Neuronal stem cell (in vitro differentiated cells): ENCODE results near the gene NHS.

Experiments
- DNase-seq: peaks from one replicate; pipeline ENCODE4 v3.0.0-alpha.2; 2013; ENCODE audit warnings: low spot score
- H2AFZ ChIP-seq: one replicate; pipeline ENCODE4 v1.6.1; 2013; ENCODE audit warnings: mild to moderate bottlenecking, low read length, inconsistent platforms
- H2AK5ac ChIP-seq: 2 replicates; pipeline ENCODE4 v1.6.1; 2013; ENCODE audit warnings: low read depth, mild to moderate bottlenecking, inconsistent platforms, low read length, moderate library complexity, mixed read lengths
- H2BK120ac ChIP-seq: 2 replicates; pipeline ENCODE4 v1.6.1; 2013; ENCODE audit warnings: low read depth, mild to moderate bottlenecking, inconsistent platforms, low read length, moderate library complexity, mixed read lengths
- H2BK12ac ChIP-seq: one replicate; pipeline ENCODE4 v1.6.1; 2013; ENCODE audit warnings: low read length, inconsistent platforms
- H2BK15ac ChIP-seq: 2 replicates; pipeline ENCODE4 v1.6.1; 2013; ENCODE audit warnings: mild to moderate bottlenecking, low read length, inconsistent platforms, mixed read lengths
- H2BK5ac ChIP-seq: one replicate; pipeline ENCODE4 v1.6.1; 2013; ENCODE audit warnings: inconsistent platforms, mild to moderate bottlenecking, low read length, moderate library complexity
- H3K14ac ChIP-seq: one replicate; pipeline ENCODE4 v1.6.1; 2013; ENCODE audit warnings: low read length, inconsistent platforms
- H3K18ac ChIP-seq: 2 replicates; pipeline ENCODE4 v1.6.1; 2013; ENCODE audit warnings: low read length, inconsistent platforms
- H3K23ac ChIP-seq: 2 replicates; pipeline ENCODE4 v1.6.1; 2013; ENCODE audit warnings: low read depth, mild to moderate bottlenecking, mixed read lengths, low read length, inconsistent platforms; ENCODE audit not compliant: poor library complexity
- H3K27ac ChIP-seq: replicated peaks from 3 replicates; pipeline ENCODE4 v1.5.1; 2013; ENCODE audit warnings: low read length, inconsistent platforms
- H3K27me3 ChIP-seq, 3 experiments: 2 replicates each; pipeline ENCODE4 v1.6.1; 2013; ENCODE audit warnings: low read length in 3 of 3, mild to moderate bottlenecking in 2 of 3, inconsistent platforms in 1 of 3, low read depth in 1 of 3, mixed read lengths in 1 of 3, moderate library complexity in 1 of 3; ENCODE audit not compliant: control insufficient read depth in 3 of 3, insufficient read depth in 3 of 3
- H3K36me3 ChIP-seq, 2 donors: replicated peaks in 1 of 2; 2 replicates each; pipeline ENCODE4 v1.6.1; 2013; ENCODE audit warnings: low read length in 2 of 2; ENCODE audit not compliant: control insufficient read depth in 2 of 2, insufficient read depth in 2 of 2
- H3K4ac ChIP-seq: 2 replicates; pipeline ENCODE4 v1.6.1; 2013; ENCODE audit warnings: inconsistent platforms, mild to moderate bottlenecking, low read length, moderate library complexity
- H3K4me1 ChIP-seq, 2 donors: 1 replicate in 1 of 2; 2 replicates in 1 of 2; pipeline ENCODE4 v1.6.1; 2013; ENCODE audit warnings: low read length in 2 of 2, low read depth in 1 of 2; ENCODE audit not compliant: control insufficient read depth in 2 of 2, insufficient read depth in 1 of 2
- H3K4me2 ChIP-seq: one replicate; pipeline ENCODE4 v1.6.1; 2013; ENCODE audit warnings: mild to moderate bottlenecking, low read length, inconsistent platforms; ENCODE audit not compliant: insufficient read depth, poor library complexity, severe bottlenecking
- H3K4me3 ChIP-seq, 2 donors: 2 replicates each; pipeline ENCODE4 v1.5.1; 2013; ENCODE audit warnings: low read length in 2 of 2, mild to moderate bottlenecking in 2 of 2, inconsistent platforms in 1 of 2, moderate library complexity in 1 of 2
- H3K79me1 ChIP-seq: one replicate; pipeline ENCODE4 v1.6.1; 2013; ENCODE audit warnings: low read depth, mild to moderate bottlenecking, inconsistent platforms, low read length, moderate library complexity
- H3K9ac ChIP-seq: one replicate; pipeline ENCODE4 v1.6.1; 2013; ENCODE audit warnings: mild to moderate bottlenecking, low read depth, low read length, inconsistent platforms; ENCODE audit not compliant: poor library complexity
- H3K9me3 ChIP-seq, 2 donors: replicated peaks in 1 of 2; 2 replicates each; pipeline versions ENCODE3 to v1.6.1; 2013; ENCODE audit warnings: low read length in 2 of 2, mild to moderate bottlenecking in 2 of 2, inconsistent platforms in 1 of 2, low read depth in 1 of 2, mixed read lengths in 1 of 2, moderate library complexity in 1 of 2; ENCODE audit not compliant: control insufficient read depth in 2 of 2, insufficient read depth in 1 of 2
- H4K8ac ChIP-seq: one replicate; pipeline ENCODE4 v1.6.1; 2013; ENCODE audit warnings: low read depth, mild to moderate bottlenecking, inconsistent platforms, low read length, moderate library complexity
- H4K91ac ChIP-seq: one replicate; pipeline ENCODE4 v1.6.1; 2013; ENCODE audit warnings: low read length, low read depth, mild to moderate bottlenecking, inconsistent platforms; ENCODE audit not compliant: poor library complexity
- WGBS, 2 donors: extraction: QIAGEN DNeasy Blood & Tissue Kit; methylation state at CpG; one replicate each; pipeline ENCODE4 v1.1.7; 2013; ENCODE audit warnings: missing lambda C conversion rate in 2 of 2, mixed read lengths in 1 of 2; ENCODE audit not compliant: insufficient read length in 2 of 2, insufficient replicate concordance in 1 of 2; ENCODE audit errors: extremely low coverage in 2 of 2; 5-methylcytosine and 5-hydroxymethylcytosine counted together

NHS gene

GRCh38 chrX:17617806-17618205 is 242.8 kb downstream of the NHS start:
- Histone ChIP-seq H2BK12ac (no peak overlapping the region), H2BK5ac (no peak overlapping the region), H3K27me3 (peaks cover 0 to 4% (median 0%) of the 10 kb centered on the region in 3 experiments), H3K14ac (no peak overlapping the region), H3K4ac (no peak overlapping the region), H3K36me3 (no peaks in the 10 kb centered on the region), H3K23ac (no peak overlapping the region), H3K4me1 (peaks cover 0 to 11% of the 10 kb centered on the region in 2 donors), H3K9me3 (no peaks in the 10 kb centered on the region), H2BK120ac (no peak overlapping the region), H3K9ac (no peak overlapping the region), H3K4me3 (no peak overlapping the region), H2AK5ac (no peak overlapping the region), H2AFZ (no peak overlapping the region), H4K91ac (no peak overlapping the region), H3K27ac (no peak overlapping the region), H3K4me2 (no peak overlapping the region), H3K18ac (no peak overlapping the region), H4K8ac (no peak overlapping the region), H2BK15ac (no peak overlapping the region), H3K79me1 (no peaks in the 10 kb centered on the region)
- WGBS, 2 donors: no CpG with 5 or more reads among the region's 3 CpGs
- DNase-seq: no peak

GRCh38 chrX:17621566-17622270 is 246.7 kb downstream of the NHS start:
- Histone ChIP-seq H3K14ac (no peak overlapping the region), H4K91ac (no peak overlapping the region), H2BK120ac (no peak overlapping the region), H3K27ac (no peak overlapping the region), H4K8ac (no peak overlapping the region), H3K9ac (no peak overlapping the region), H2BK5ac (no peak overlapping the region), H3K9me3 (no peaks in the 10 kb centered on the region), H3K36me3 (no peaks in the 10 kb centered on the region), H2BK15ac (no peak overlapping the region), H3K79me1 (no peaks in the 10 kb centered on the region), H3K4me2 (no peak overlapping the region), H2AFZ (no peak overlapping the region), H3K4me3 (no peak overlapping the region), H3K23ac (no peak overlapping the region), H3K27me3 (peaks cover 0 to 4% (median 0%) of the 10 kb centered on the region in 3 experiments), H3K4ac (no peak overlapping the region), H2BK12ac (no peak overlapping the region), H3K18ac (no peak overlapping the region), H3K4me1 (peaks cover 0 to 10% of the 10 kb centered on the region in 2 donors), H2AK5ac (no peak overlapping the region)
- DNase-seq: no peak
- no CpG with 5 or more reads among the region's 4 CpGs for WGBS, 2 donors

GRCh38 chrX:17622331-17622730 is 247.3 kb downstream of the NHS start:
- no peak overlapping the region for H4K8ac ChIP-seq
- H4K91ac ChIP-seq: no peak overlapping the region
- peaks cover 0 to 4% (median 0%) of the 10 kb centered on the region in 3 experiments for H3K27me3 ChIP-seq
- no peaks in the 10 kb centered on the region for H3K36me3 ChIP-seq
- no CpG with 5 or more reads among the region's 3 CpGs for WGBS, 2 donors
- DNase-seq: no peak
- no peak overlapping the region for H3K14ac ChIP-seq
- H3K4me3 ChIP-seq: no peak overlapping the region
- H2BK120ac ChIP-seq: no peak overlapping the region
- no peaks in the 10 kb centered on the region for H3K9me3 ChIP-seq
- no peak overlapping the region for H3K4ac ChIP-seq
- H3K9ac ChIP-seq: no peak overlapping the region
- no peak overlapping the region for H3K4me2 ChIP-seq
- H3K27ac ChIP-seq: no peak overlapping the region
- no peak overlapping the region for H2AK5ac ChIP-seq
- H2AFZ ChIP-seq: no peak overlapping the region
- H2BK12ac ChIP-seq: no peak overlapping the region
- peaks cover 0 to 8% of the 10 kb centered on the region in 2 donors for H3K4me1 ChIP-seq
- no peak overlapping the region for H2BK5ac ChIP-seq
- no peak overlapping the region for H2BK15ac ChIP-seq
- peak overlapping the region; percentile 57 for H3K18ac ChIP-seq
- H3K79me1 ChIP-seq: no peaks in the 10 kb centered on the region
- H3K23ac ChIP-seq: no peak overlapping the region

GRCh38 chrX:17623750-17624149 is 248.8 kb downstream of the NHS start:
- no peak overlapping the region for H3K27ac ChIP-seq
- no peak overlapping the region for H2BK120ac ChIP-seq
- no peak for DNase-seq
- H3K79me1 ChIP-seq: no peaks in the 10 kb centered on the region
- no peaks in the 10 kb centered on the region for H3K9me3 ChIP-seq
- no peak overlapping the region for H2AFZ ChIP-seq
- no peak overlapping the region for H3K4me3 ChIP-seq
- no peak overlapping the region for H3K18ac ChIP-seq
- no peak overlapping the region for H4K91ac ChIP-seq
- peaks cover 0 to 4% (median 0%) of the 10 kb centered on the region in 3 experiments for H3K27me3 ChIP-seq
- no peak overlapping the region for H2BK5ac ChIP-seq
- H3K23ac ChIP-seq: no peak overlapping the region
- WGBS, 2 donors: no CpG with 5 or more reads among the region's 3 CpGs
- no peaks in the 10 kb centered on the region for H3K36me3 ChIP-seq
- H3K4me2 ChIP-seq: no peak overlapping the region
- no peak overlapping the region for H2BK12ac ChIP-seq
- H3K14ac ChIP-seq: no peak overlapping the region
- peaks cover 0 to 8% of the 10 kb centered on the region in 2 donors for H3K4me1 ChIP-seq
- no peak overlapping the region for H2BK15ac ChIP-seq
- H2AK5ac ChIP-seq: no peak overlapping the region
- H3K4ac ChIP-seq: no peak overlapping the region
- peak overlapping the region; percentile 12 for H3K9ac ChIP-seq
- H4K8ac ChIP-seq: no peak overlapping the region
